WTC11 (cell line): ENCODE results near the gene VAC14. TPM values are rescaled to one million over a fixed set of nuclear protein-coding genes. Genes with fewer than 3 reads are reported as not detected.

Source experiments
- ATAC-seq: fragments of 200-7000 bp; cut with Tn5 transposase; 2 replicates; pipeline ENCODE4 v1.10.0; 2021; ENCODE audit warnings: mild to moderate bottlenecking, moderate library complexity
- CTCF ChIA-PET: fragments of 300-600 bp; sonication (Branson Sonifier 250); formaldehyde crosslinking; loops from one replicate; lab custom pipeline; 2021; ENCODE audit warnings: antibody characterized with exemption; lab: Charles Lee
- POLR2A ChIA-PET: fragments of 350-600 bp; sonication (Branson Sonifier 250); formaldehyde crosslinking; loops from one replicate; lab custom pipeline; 2021; ENCODE audit warnings: antibody characterized with exemption; lab: Charles Lee
- DNase-seq: peaks from one replicate; pipeline ENCODE4 v3.0.0; 2021; ENCODE audit warnings: low spot score
- H3K27ac Mint-ChIP-seq: 2 replicates; pipeline ENCODE4 v1.8.0; 2021; ENCODE audit warnings: mixed read lengths
- H3K27me3 Mint-ChIP-seq: 2 replicates; pipeline ENCODE4 v1.8.0; 2021; ENCODE audit warnings: low read depth, mild to moderate bottlenecking, moderate library complexity, mixed read lengths
- H3K36me3 Mint-ChIP-seq: 2 replicates; pipeline ENCODE4 v1.8.0; 2021; ENCODE audit warnings: mixed read lengths
- H3K4me1 Mint-ChIP-seq: 2 replicates; pipeline ENCODE4 v1.8.0; 2022; ENCODE audit warnings: mixed read lengths
- H3K4me3 Mint-ChIP-seq: 2 replicates; pipeline ENCODE4 v1.8.0; 2021; ENCODE audit warnings: mild to moderate bottlenecking, moderate library complexity, mixed read lengths
- H3K9me3 Mint-ChIP-seq: 2 replicates; pipeline ENCODE4 v1.8.0; 2021; ENCODE audit warnings: mixed read lengths
- AFF4 ChIP-seq: sonication (generic); formaldehyde crosslinking; IDR thresholded peaks from 2 replicates; pipeline ENCODE4 v1.8.1; 2023; ENCODE audit warnings: mild to moderate bottlenecking, missing genetic modification reagents, borderline replicate concordance
- ATF1 ChIP-seq: sonication (generic); formaldehyde crosslinking; IDR thresholded peaks from 2 replicates; pipeline ENCODE4 v1.8.1; 2023; ENCODE audit warnings: mild to moderate bottlenecking, moderate library complexity, missing genetic modification reagents
- ATF3 ChIP-seq: sonication (generic); formaldehyde crosslinking; conservative IDR thresholded peaks from 2 replicates; pipeline ENCODE4 v1.8.1; 2022; ENCODE audit warnings: mild to moderate bottlenecking, missing genetic modification reagents
- CDX4 ChIP-seq: fragments of 250-450 bp; sonication (Bioruptor Pico); IDR thresholded peaks from 2 replicates; pipeline ENCODE4 v1.9.0; 2021; ENCODE audit warnings: moderate library complexity, mild to moderate bottlenecking, inconsistent platforms, borderline replicate concordance
- FOXJ3 ChIP-seq: sonication (generic); formaldehyde crosslinking; IDR thresholded peaks from 2 replicates; pipeline ENCODE4 v1.9.0; 2021; ENCODE audit warnings: missing genetic modification reagents, mild to moderate bottlenecking, borderline replicate concordance
- GABPB1 ChIP-seq: sonication (generic); formaldehyde crosslinking; IDR thresholded peaks from 2 replicates; pipeline ENCODE4 v1.8.1; 2023; ENCODE audit warnings: mild to moderate bottlenecking, missing genetic modification reagents
- JAZF1 ChIP-seq: fragments of 250-450 bp; sonication (Bioruptor Pico); IDR thresholded peaks from 2 replicates; pipeline ENCODE4 v1.9.0; 2021; ENCODE audit warnings: moderate library complexity, mild to moderate bottlenecking, inconsistent platforms
- NFE2L1 ChIP-seq: sonication (generic); formaldehyde crosslinking; IDR thresholded peaks from 2 replicates; pipeline ENCODE4 v1.8.1; 2023; ENCODE audit warnings: missing genetic modification reagents
- NFYB ChIP-seq: sonication (generic); formaldehyde crosslinking; conservative IDR thresholded peaks from 2 replicates; pipeline ENCODE4 v1.8.0; 2022; ENCODE audit warnings: low read depth, missing genetic modification reagents
- NR3C1 ChIP-seq: sonication (generic); formaldehyde crosslinking; conservative IDR thresholded peaks from 2 replicates; pipeline ENCODE4 v1.8.1; 2023; ENCODE audit warnings: low read depth, mild to moderate bottlenecking, missing genetic modification reagents
- RELA ChIP-seq: sonication (generic); formaldehyde crosslinking; IDR thresholded peaks from 2 replicates; pipeline ENCODE4 v1.8.1; 2022; ENCODE audit warnings: missing genetic modification reagents, mild to moderate bottlenecking, borderline replicate concordance
- SOX15 ChIP-seq: fragments of 250-450 bp; sonication (Bioruptor Pico); IDR thresholded peaks from 2 replicates; pipeline ENCODE4 v1.9.0; 2021; ENCODE audit warnings: mild to moderate bottlenecking
- SP1 ChIP-seq: sonication (generic); formaldehyde crosslinking; conservative IDR thresholded peaks from 2 replicates; pipeline ENCODE4 v1.8.1; 2022; ENCODE audit warnings: missing genetic modification reagents
- TP53 ChIP-seq: sonication (generic); formaldehyde crosslinking; IDR thresholded peaks from 2 replicates; pipeline ENCODE4 v1.8.1; 2023; ENCODE audit warnings: mild to moderate bottlenecking, missing genetic modification reagents
- USF2 ChIP-seq: sonication (generic); formaldehyde crosslinking; IDR thresholded peaks from 2 replicates; pipeline ENCODE4 v1.8.1; 2023; ENCODE audit warnings: mild to moderate bottlenecking, missing genetic modification reagents, moderate library complexity
- ZBTB21 ChIP-seq: sonication (generic); formaldehyde crosslinking; IDR thresholded peaks from 2 replicates; pipeline ENCODE4 v1.8.1; 2023; ENCODE audit warnings: mild to moderate bottlenecking, missing genetic modification reagents, borderline replicate concordance
- ZMAT4 ChIP-seq: fragments of 250-450 bp; sonication (Bioruptor Pico); IDR thresholded peaks from 2 replicates; pipeline ENCODE4 v1.9.0; 2021; ENCODE audit warnings: mild to moderate bottlenecking
- ZNF263 ChIP-seq: sonication (generic); formaldehyde crosslinking; IDR thresholded peaks from 2 replicates; pipeline ENCODE4 v1.8.1; 2022; ENCODE audit warnings: low read depth, mild to moderate bottlenecking, moderate library complexity, missing genetic modification reagents
- total RNA-seq: library from RNA; stranded (reverse); gene quantifications from 3 replicates; pipeline ENCODE4 v1.2.3, GENCODE V29; 2021

Gene VAC14
- total RNA-seq, 1 experiment from 2014 or later, result 60.1 TPM

GRCh38 chr16:70757183-70757582, 43.8 kb downstream of the VAC14 start:
- ChIA-PET CTCF (interaction anchor here (1.3 kb wide), 1 partner anchor 14 kb away, joined by 3 read pairs; no protein-coding TSS in a partner anchor), POLR2A (no interaction called here)
- TF ChIP-seq ZNF263, result no peak
- no peak for TF ChIP-seq ZMAT4 (CRISPR knock-in tag)
- no peak for TF ChIP-seq SP1 (CRISPR knock-in tag)
- Mint-ChIP-seq H3K4me1 (peaks cover 17% of the 10 kb centered on the region), H3K27ac (no peak overlapping the region), H3K36me3 (peaks cover 23% of the 10 kb centered on the region), H3K27me3 (no peaks in the 10 kb centered on the region), H3K4me3 (no peak overlapping the region), H3K9me3 (no peaks in the 10 kb centered on the region)
- ATAC-seq (no peak), DNase-seq (no peak)

GRCh38 chr16:70756071-70756470, 44.9 kb downstream of the VAC14 start:
- Mint-ChIP-seq H3K27me3 (no peaks in the 10 kb centered on the region), H3K27ac (no peak overlapping the region), H3K9me3 (no peaks in the 10 kb centered on the region), H3K4me3 (no peak overlapping the region), H3K4me1 (peaks cover 17% of the 10 kb centered on the region), H3K36me3 (peaks cover 19% of the 10 kb centered on the region)
- ChIA-PET CTCF (interaction anchor here (1.6 kb wide), 1 partner anchor 15 kb away, joined by 3 read pairs; no protein-coding TSS in a partner anchor), POLR2A (interaction anchor here (0.5 kb wide), 1 partner anchor 618 kb away, joined by 3 read pairs; no protein-coding TSS in a partner anchor)
- DNase-seq (no peak), ATAC-seq (no peak)
- TF ChIP-seq RELA (CRISPR knock-in tag), result no peak
- no peak for TF ChIP-seq NFYB

GRCh38 chr16:70754851-70755600, 45.9 kb downstream of the VAC14 start:
- peaks cover 20% of the 10 kb centered on the region for H3K4me1 Mint-ChIP-seq
- no peak for TF ChIP-seq FOXJ3 (CRISPR knock-in tag)
- peak; percentile 54 for TF ChIP-seq USF2
- TF ChIP-seq, all 79 proteins: peak for 1
- Mint-ChIP-seq H3K36me3 (peaks cover 15% of the 10 kb centered on the region), H3K9me3 (no peaks in the 10 kb centered on the region), H3K27me3 (no peaks in the 10 kb centered on the region), H3K4me3 (no peak overlapping the region), H3K27ac (no peak overlapping the region)
- POLR2A ChIA-PET, result no interaction called here
- no peak for ATAC-seq
- DNase-seq, result no peak
- CTCF ChIA-PET, result interaction anchor here (1.4 to 1.6 kb wide), 2 partner anchors 16 to 52 kb away, joined by 3 read pairs; no protein-coding TSS in a partner anchor

- DNase-seq (no peak), ATAC-seq (no peak)
- no peak overlapping the region for H3K4me3 Mint-ChIP-seq
- no peak for TF ChIP-seq SOX15 (CRISPR knock-in tag)
- TF ChIP-seq TP53 (CRISPR knock-in tag), result no peak
- TF ChIP-seq JAZF1 (CRISPR knock-in tag), result no peak
- no peaks in the 10 kb centered on the region for H3K9me3 Mint-ChIP-seq
- ChIA-PET CTCF (interaction anchor here (1.2 to 1.4 kb wide), 2 partner anchors 17 to 51 kb away, joined by 3 to 5 read pairs; no protein-coding TSS in a partner anchor), POLR2A (interaction anchor here (0.6 kb wide), 1 partner anchor 86 kb away, joined by 6 read pairs; no protein-coding TSS in a partner anchor)
- peaks cover 16% of the 10 kb centered on the region for H3K4me1 Mint-ChIP-seq
- peaks cover 11% of the 10 kb centered on the region for H3K36me3 Mint-ChIP-seq
- H3K27me3 Mint-ChIP-seq, result no peaks in the 10 kb centered on the region
- no peak overlapping the region for H3K27ac Mint-ChIP-seq
Measured at GRCh38 chr16:70754371-70754770, 46.6 kb downstream of the VAC14 start.

GRCh38 chr16:70753694-70754325, 47.1 kb downstream of the VAC14 start:
- H3K27ac Mint-ChIP-seq, result no peak overlapping the region
- peaks cover 8% of the 10 kb centered on the region for H3K36me3 Mint-ChIP-seq
- no peak overlapping the region for H3K4me3 Mint-ChIP-seq
- DNase-seq, result no peak
- no peaks in the 10 kb centered on the region for H3K27me3 Mint-ChIP-seq
- peaks cover 13% of the 10 kb centered on the region for H3K4me1 Mint-ChIP-seq
- ChIA-PET POLR2A (interaction anchor here (0.6 kb wide), 1 partner anchor 86 kb away, joined by 6 read pairs; no protein-coding TSS in a partner anchor), CTCF (interaction anchor here (0.5 to 1.4 kb wide), 3 partner anchors 17 to 99 kb away, joined by 3 to 5 read pairs (median 4); no protein-coding TSS in a partner anchor)
- no peak for ATAC-seq
- H3K9me3 Mint-ChIP-seq, result no peaks in the 10 kb centered on the region
- TF ChIP-seq NFE2L1 (CRISPR knock-in tag) (no peak), ZBTB21 (no peak), NR3C1 (CRISPR knock-in tag) (no peak), ATF3 (CRISPR knock-in tag) (no peak), CDX4 (no peak), GABPB1 (CRISPR knock-in tag) (no peak), AFF4 (CRISPR knock-in tag) (no peak), ATF1 (CRISPR knock-in tag) (no peak)
